GM23338 (cell line): ENCODE data around the gene PNKP. TPM values are rescaled to one million over a fixed set of nuclear protein-coding genes. Genes with fewer than 3 reads are reported as not detected.

Experiments used
- ATAC-seq: fragments of 200-7000 bp; cut with Tn5 transposase; 3 replicates; pipeline ENCODE4 v1.9.1; 2020
- DNase-seq: peaks from one replicate; pipeline ENCODE4 v3.0.0-alpha.2; 2015; ENCODE audit warnings: low spot score
- H2AFZ ChIP-seq: fragments of 200-600 bp; sonication (generic); 2 replicates; pipeline ENCODE4 v1.8.0; 2016; ENCODE audit warnings: antibody characterized with exemption, mild to moderate bottlenecking, moderate library complexity
- H3F3A ChIP-seq: fragments of 200-600 bp; sonication (generic); replicated peaks from 2 replicates; pipeline ENCODE4 v1.8.0; 2017; ENCODE audit warnings: antibody characterized with exemption, mixed run types, low read depth
- H3K27ac ChIP-seq: fragments of 200-600 bp; sonication (generic); 2 replicates; pipeline ENCODE4 v1.6.1; 2016; ENCODE audit warnings: low read depth
- H3K27me3 ChIP-seq: fragments of 200-600 bp; sonication (generic); 2 replicates; pipeline ENCODE4 v1.8.0; 2016; ENCODE audit warnings: mild to moderate bottlenecking, mixed run types, moderate library complexity; ENCODE audit not compliant: insufficient read depth
- H3K36me3 ChIP-seq: fragments of 200-600 bp; sonication (generic); 2 replicates; pipeline ENCODE4 v1.8.0; 2016; ENCODE audit warnings: mild to moderate bottlenecking; ENCODE audit not compliant: insufficient read depth
- H3K4me1 ChIP-seq: fragments of 200-600 bp; sonication (generic); 2 replicates; pipeline ENCODE4 v1.8.0; 2016; ENCODE audit warnings: mild to moderate bottlenecking, moderate library complexity; ENCODE audit not compliant: insufficient read depth
- H3K4me2 ChIP-seq: fragments of 200-600 bp; sonication (generic); 2 replicates; pipeline ENCODE4 v1.7.1; 2017; ENCODE audit warnings: mixed run types
- H3K4me3 ChIP-seq: fragments of 200-600 bp; sonication (generic); 2 replicates; pipeline ENCODE4 v1.6.1; 2016; ENCODE audit warnings: mixed run types
- H3K79me2 ChIP-seq: fragments of 200-600 bp; sonication (generic); replicated peaks from 2 replicates; pipeline ENCODE4 v1.8.0; 2017; ENCODE audit warnings: mild to moderate bottlenecking; ENCODE audit not compliant: insufficient read depth
- H3K9me2 ChIP-seq: fragments of 200-600 bp; sonication (generic); 2 replicates; pipeline ENCODE4 v1.8.0; 2017; ENCODE audit not compliant: insufficient read depth
- H4K20me1 ChIP-seq: fragments of 200-600 bp; sonication (generic); replicated peaks from 2 replicates; pipeline ENCODE4 v1.8.0; 2017; ENCODE audit warnings: mild to moderate bottlenecking; ENCODE audit not compliant: insufficient read depth
- H3K27ac Mint-ChIP-seq: 2 replicates; pipeline ENCODE4 v1.8.0; 2020; ENCODE audit warnings: inconsistent platforms, mild to moderate bottlenecking, moderate library complexity, mixed read lengths
- H3K27me3 Mint-ChIP-seq: 3 replicates; pipeline ENCODE4 v1.8.0; 2022; ENCODE audit warnings: low read depth, mild to moderate bottlenecking, moderate library complexity, mixed read lengths, inconsistent platforms; ENCODE audit not compliant: insufficient read depth, poor library complexity
- H3K36me3 Mint-ChIP-seq: 3 replicates; pipeline ENCODE4 v1.8.0; 2021; ENCODE audit warnings: low read depth, mild to moderate bottlenecking, inconsistent platforms, moderate library complexity, mixed read lengths
- H3K4me1 Mint-ChIP-seq: 3 replicates; pipeline ENCODE4 v1.8.0; 2020; ENCODE audit warnings: mild to moderate bottlenecking, inconsistent platforms, mixed read lengths
- H3K4me3 Mint-ChIP-seq: 3 replicates; pipeline ENCODE4 v1.8.0; 2021; ENCODE audit warnings: moderate library complexity, mild to moderate bottlenecking, inconsistent platforms, mixed read lengths
- H3K9me3 Mint-ChIP-seq: 3 replicates; pipeline ENCODE4 v1.8.0; 2020; ENCODE audit warnings: moderate library complexity, mild to moderate bottlenecking, inconsistent platforms, mixed read lengths
- CTCF ChIP-seq, 2 experiments: fragments of 200-600 bp in 1 of 2; sonication (generic) in 1 of 2; conservative IDR thresholded peaks; 2 replicates each; pipeline versions ENCODE4 v1.5.1 to v1.6.1; 2016 to 2017; ENCODE audit warnings: antibody characterized with exemption in 2 of 2, low read depth in 2 of 2, mild to moderate bottlenecking in 2 of 2, moderate library complexity in 1 of 2
- JUNB ChIP-seq: IDR thresholded peaks from one replicate; pipeline ENCODE4 v1.6.1; 2016; ENCODE audit warnings: antibody characterized with exemption; ENCODE audit not compliant: unreplicated experiment
- ZNF114 ChIP-seq: fragments of 250-450 bp; sonication (Bioruptor Pico); IDR thresholded peaks from 2 replicates; pipeline ENCODE4 v1.5.0; 2020; ENCODE audit warnings: mild to moderate bottlenecking, moderate library complexity
- polyA plus RNA-seq: library from polyadenylated mRNA; unstranded; fragments of >200 nt; fragmentation: Nextera tagmentation; extraction: Ambion mirVana; gene quantifications from 2 replicates; pipeline ENCODE4 v1.2.1, GENCODE V29; 2016
- total RNA-seq: library from RNA; depleted of rRNA; stranded (reverse); fragments of >200 nt; shearing (Covaris generic); gene quantifications from 2 replicates; pipeline ENCODE4 v1.2.3, GENCODE V29; 2014
- TF ChIP-seq, protein P1 (sequence below): IDR thresholded peaks from 2 replicates; pipeline ENCODE4 v1.6.1; 2016; ENCODE audit warnings: antibody characterized with exemption

The PNKP gene
- total and polyA plus RNA-seq, 2 experiments from 2014 or later: 99.6 to 109 TPM

DNA sequence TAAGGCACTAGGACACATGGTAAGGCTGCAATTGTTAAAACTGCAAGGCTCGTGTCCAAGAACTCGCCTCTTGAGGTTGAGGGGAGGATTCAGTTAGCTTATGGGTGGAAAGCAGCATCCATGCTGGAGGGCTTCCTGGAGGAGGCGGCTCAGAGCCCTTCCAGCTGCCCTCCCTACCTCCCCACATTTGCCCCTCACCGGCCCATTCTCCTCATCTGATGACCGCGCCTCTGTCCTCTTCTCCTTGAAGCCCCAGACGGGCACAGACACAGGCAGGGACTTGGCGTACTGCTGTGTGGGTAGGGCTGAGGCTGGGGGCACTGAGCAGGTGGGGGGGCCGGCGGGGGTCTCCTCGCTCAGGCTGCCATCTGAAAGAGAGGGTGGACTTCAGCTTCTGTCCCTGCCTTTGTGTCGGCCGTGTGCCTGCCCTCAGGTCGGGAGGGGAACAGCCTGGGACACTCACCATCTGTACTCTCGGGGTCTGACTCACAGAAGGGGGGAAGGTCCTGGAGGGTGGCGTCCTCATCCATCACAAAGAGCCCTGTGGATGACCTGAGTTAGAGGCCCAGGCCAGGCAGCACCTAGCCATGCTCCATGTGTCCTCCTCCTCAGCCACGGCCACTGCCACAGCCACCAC is 4.1 kb upstream of the PNKP start:
- H3K4me3 ChIP-seq: no peak overlapping the region
- H3K4me1 ChIP-seq: peaks cover 13% of the 10 kb centered on the region; the same call in 1 of the 2 replicates
- H3K79me2 ChIP-seq: peaks cover 21% of the 10 kb centered on the region
- ATAC-seq (no peak), DNase-seq (no peak)
- peaks cover 28% of the 10 kb centered on the region for H3K27me3 Mint-ChIP-seq
- H3K27ac ChIP-seq: no peak overlapping the region
- H4K20me1 ChIP-seq: no peaks in the 10 kb centered on the region; the same call in 1 of the 2 replicates
- H3K4me1 Mint-ChIP-seq: peaks cover 24% of the 10 kb centered on the region
- peaks cover 18% of the 10 kb centered on the region for H3K36me3 Mint-ChIP-seq
- H2AFZ ChIP-seq: no peak overlapping the region
- no peaks in the 10 kb centered on the region for H3K36me3 ChIP-seq
- peaks cover 7% of the 10 kb centered on the region for H3K9me3 Mint-ChIP-seq
- no peak overlapping the region; the same call in 2 of the 3 replicates for H3K4me3 Mint-ChIP-seq
- peaks cover 18% of the 10 kb centered on the region for H3F3A ChIP-seq
- H3K9me2 ChIP-seq: no peaks in the 10 kb centered on the region
- H3K27ac Mint-ChIP-seq: no peak overlapping the region
- no peak for TF ChIP-seq JUNB
- TF ChIP-seq CTCF (conservative IDR thresholded peaks at IDR 0.05; ENCODE audit: low read depth in 2 of 2): no peak
- no peak for TF ChIP-seq ZNF114 (CRISPR knock-in tag)
- no peak overlapping the region for H3K4me2 ChIP-seq
- no peaks in the 10 kb centered on the region for H3K27me3 ChIP-seq

DNA sequence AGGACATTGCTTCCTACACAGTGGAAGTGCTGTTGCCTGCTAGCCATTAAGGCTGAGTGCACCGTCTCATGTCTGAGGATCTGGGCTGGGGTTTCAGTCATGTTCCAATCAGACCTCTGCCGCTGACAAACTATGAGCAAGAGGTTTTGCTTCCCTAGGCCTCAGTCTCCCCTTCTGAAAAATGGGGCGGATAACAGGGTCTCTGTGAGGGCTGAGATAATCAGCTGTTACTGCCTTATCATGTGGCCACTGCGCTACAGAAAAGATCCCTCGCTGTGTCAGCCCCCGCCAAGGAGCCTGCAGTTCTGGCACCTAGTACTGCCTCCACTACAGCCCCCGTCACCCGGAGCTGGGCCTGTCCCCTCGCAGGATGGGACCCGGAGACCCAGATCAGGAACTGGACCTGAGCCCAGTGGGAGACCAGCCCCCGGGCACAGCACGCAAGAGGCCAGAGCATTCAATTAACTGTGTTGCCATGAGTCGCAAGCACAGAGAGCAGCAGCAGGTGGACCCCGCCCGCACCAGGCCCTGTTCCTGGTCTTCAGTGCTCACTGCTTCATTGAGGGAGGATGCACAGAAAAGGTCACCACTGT is 3.0 kb upstream of the PNKP start:
- TF ChIP-seq, protein P1, sequence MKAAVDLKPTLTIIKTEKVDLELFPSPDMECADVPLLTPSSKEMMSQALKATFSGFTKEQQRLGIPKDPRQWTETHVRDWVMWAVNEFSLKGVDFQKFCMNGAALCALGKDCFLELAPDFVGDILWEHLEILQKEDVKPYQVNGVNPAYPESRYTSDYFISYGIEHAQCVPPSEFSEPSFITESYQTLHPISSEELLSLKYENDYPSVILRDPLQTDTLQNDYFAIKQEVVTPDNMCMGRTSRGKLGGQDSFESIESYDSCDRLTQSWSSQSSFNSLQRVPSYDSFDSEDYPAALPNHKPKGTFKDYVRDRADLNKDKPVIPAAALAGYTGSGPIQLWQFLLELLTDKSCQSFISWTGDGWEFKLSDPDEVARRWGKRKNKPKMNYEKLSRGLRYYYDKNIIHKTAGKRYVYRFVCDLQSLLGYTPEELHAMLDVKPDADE: no peak
- H2AFZ ChIP-seq: no peak overlapping the region
- peaks cover 25% of the 10 kb centered on the region for H3K27me3 Mint-ChIP-seq
- no peaks in the 10 kb centered on the region for H3K36me3 ChIP-seq
- H3K4me1 ChIP-seq: peaks cover 19% of the 10 kb centered on the region
- H3F3A ChIP-seq: peaks cover 28% of the 10 kb centered on the region
- DNase-seq: no peak
- no peak for ATAC-seq
- peak overlapping the region; percentile 0; the same call in 1 of the 2 replicates for H3K27ac ChIP-seq
- no peaks in the 10 kb centered on the region for H3K9me2 ChIP-seq
- no peak overlapping the region for H3K27ac Mint-ChIP-seq
- H3K4me3 Mint-ChIP-seq: no peak overlapping the region; the same call in 2 of the 3 replicates
- peaks cover 31% of the 10 kb centered on the region for H3K4me1 Mint-ChIP-seq
- H3K4me2 ChIP-seq: peak overlapping the region; percentile 84
- H3K9me3 Mint-ChIP-seq: peaks cover 7% of the 10 kb centered on the region
- peak overlapping the region; percentile 48 for H3K4me3 ChIP-seq
- peaks cover 26% of the 10 kb centered on the region for H3K79me2 ChIP-seq
- H3K27me3 ChIP-seq: no peaks in the 10 kb centered on the region
- peaks cover 4% of the 10 kb centered on the region; the same call in 1 of the 2 replicates for H4K20me1 ChIP-seq
- peaks cover 22% of the 10 kb centered on the region for H3K36me3 Mint-ChIP-seq
